HG02759 (cell line): ENCODE measurements around the gene OBI1.

ENCODE experiments used
- ATAC-seq: cut with Tn5 transposase; IDR thresholded peaks from one replicate; pipeline ENCODE4 v1.9.1; 2021; ENCODE audit warnings: mild to moderate bottlenecking, moderate library complexity; ENCODE audit not compliant: unreplicated experiment

OBI1 gene

GRCh38 chr13:78604782-78605611, 54.0 kb downstream of the OBI1 start:
- no peak for ATAC-seq

DNA sequence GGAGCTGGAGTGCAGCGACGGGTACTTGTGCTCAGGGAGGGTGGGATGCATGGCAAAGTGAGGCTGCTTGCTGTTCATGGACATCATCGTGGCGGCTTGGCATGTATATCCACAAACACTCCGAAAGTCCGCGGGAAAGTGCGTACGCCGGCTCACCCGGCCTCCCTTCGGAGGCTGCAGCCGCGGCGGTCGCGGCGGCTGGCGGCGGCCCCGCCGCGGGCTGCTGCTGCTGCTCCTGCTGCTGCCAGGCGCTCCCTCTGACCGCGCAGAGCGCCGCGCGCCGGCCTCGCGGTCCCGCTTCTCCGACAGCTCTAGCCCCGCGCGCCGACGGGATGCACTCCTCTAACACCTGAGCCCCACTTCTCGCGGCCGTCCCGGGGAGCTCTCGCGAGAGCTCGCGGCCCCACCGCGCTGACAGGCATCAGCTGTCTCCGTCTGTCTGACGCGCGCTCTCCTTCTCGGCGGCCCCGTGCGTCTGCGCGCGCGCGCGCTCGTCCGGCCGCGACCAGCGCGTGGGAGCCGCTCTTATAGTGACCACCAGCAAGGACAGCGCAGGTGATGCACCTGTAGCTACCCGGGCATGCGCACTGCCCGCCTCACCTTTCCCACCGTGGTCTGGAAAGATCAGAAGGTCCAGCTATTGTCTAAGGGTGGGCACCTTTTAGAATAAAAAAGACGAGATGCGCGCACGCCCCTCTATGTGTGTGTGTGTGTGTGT, 55.6 kb downstream of the OBI1 start, which contains the start of gene POU4F1:
Gene POU4F1, minus strand, starts transcription at position 313 of the 718 bp plus-strand sequence. Its CDS starts 226 bp downstream, at position 87.
- peak; percentile 88 for ATAC-seq

DNA sequence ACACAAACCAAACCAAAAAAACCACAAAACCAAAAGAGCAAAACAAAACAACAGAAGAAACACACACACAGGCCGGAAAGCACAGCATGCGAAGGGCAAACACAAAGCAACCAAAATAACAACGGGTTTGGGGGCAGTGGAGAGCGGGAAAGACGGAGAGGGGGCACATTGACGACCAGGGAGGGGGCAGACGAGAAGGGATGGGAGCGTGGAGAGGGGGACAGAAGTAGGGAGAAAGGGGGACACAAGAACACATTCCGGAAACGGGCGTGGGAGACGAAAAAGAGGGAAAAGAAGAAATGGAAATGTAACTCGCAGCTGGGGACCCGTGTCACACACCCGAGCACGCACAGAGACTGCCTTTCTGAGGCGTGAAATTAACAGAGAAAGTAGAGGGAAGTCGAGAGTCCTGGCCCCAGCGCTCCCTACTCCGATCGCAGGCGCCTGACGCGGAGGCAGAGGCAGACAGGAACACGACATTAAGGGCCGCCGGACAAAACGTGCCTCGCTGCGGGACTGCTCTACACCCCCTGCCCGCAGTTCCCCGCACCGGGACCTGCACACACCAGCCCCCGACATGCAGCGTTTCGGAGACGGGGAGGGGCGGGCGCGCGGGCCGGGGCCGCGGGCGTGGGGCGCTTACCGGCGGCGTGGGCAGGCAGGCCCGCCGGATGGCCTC, 56.3 kb downstream of the OBI1 start:
- peak; percentile 22 for ATAC-seq

GRCh38 chr13:78601874-78602560, 56.9 kb downstream of the OBI1 start:
- ATAC-seq = no peak

DNA sequence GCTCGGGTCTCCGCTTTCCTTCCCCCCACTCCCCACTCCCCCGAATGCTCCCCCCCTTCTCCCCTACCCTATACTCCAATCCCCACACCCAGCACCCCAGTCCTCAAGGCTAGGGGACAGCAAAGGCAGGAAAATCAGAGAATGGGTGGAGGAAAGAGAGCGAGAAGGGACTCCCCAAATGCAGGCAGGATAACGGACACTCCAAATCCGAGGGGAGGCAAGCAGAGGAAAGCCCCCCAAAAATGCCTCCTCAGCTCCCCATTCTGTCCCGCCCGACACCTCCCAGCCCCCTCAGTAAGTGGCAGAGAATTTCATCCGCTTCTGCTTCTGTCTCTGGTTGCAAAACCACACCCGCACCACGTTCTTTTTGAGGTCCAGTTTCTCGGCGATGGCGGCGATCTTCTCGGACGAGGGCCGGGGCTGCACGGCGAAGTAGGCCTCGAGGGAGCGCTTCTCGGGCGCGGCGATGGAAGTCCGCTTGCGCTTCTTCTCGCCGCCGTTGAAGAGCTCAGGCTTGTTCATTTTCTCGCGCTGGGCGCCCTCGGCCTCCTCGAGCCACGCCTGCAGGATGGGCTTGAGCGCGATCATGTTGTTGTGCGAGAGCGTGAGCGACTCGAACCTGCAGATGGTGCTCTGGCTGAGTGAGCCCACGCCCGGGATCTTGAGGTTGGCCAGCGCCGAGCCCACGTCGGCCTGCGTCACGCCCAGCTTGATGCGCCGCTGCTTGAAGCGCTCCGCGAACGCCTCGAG, 57.7 kb downstream of the OBI1 start:
- ATAC-seq = no peak

GRCh38 chr13:78600280-78600883, 58.6 kb downstream of the OBI1 start:
- ATAC-seq = no peak

- ATAC-seq = no peak
Observed at GRCh38 chr13:78599645-78600279, 59.2 kb downstream of the OBI1 start.

GRCh38 chr13:78598966-78599644, 59.9 kb downstream of the OBI1 start:
- no peak for ATAC-seq

- ATAC-seq = no peak
Observed at GRCh38 chr13:78598116-78598781, 60.7 kb downstream of the OBI1 start.

DNA sequence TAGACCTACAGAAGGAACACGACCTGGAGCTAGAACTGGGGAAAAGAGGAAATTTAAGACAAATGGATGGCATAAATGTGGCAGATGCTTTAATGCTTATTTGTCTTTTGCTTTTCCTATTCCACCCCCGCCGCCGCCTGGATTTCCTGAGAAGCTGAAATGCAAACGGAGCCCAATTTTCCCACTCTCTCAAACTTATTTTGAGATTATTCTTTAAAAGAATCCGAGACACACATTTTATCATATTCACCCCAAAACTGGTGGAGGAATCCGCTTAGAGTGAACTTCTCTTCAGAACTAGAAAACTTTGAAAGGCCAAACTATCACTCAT, 61.4 kb downstream of the OBI1 start:
- ATAC-seq = no peak

GRCh38 chr13:78596736-78597601, 62.0 kb downstream of the OBI1 start:
- no peak for ATAC-seq

GRCh38 chr13:78596399-78596735, 62.6 kb downstream of the OBI1 start:
- peak; percentile 9 for ATAC-seq

DNA sequence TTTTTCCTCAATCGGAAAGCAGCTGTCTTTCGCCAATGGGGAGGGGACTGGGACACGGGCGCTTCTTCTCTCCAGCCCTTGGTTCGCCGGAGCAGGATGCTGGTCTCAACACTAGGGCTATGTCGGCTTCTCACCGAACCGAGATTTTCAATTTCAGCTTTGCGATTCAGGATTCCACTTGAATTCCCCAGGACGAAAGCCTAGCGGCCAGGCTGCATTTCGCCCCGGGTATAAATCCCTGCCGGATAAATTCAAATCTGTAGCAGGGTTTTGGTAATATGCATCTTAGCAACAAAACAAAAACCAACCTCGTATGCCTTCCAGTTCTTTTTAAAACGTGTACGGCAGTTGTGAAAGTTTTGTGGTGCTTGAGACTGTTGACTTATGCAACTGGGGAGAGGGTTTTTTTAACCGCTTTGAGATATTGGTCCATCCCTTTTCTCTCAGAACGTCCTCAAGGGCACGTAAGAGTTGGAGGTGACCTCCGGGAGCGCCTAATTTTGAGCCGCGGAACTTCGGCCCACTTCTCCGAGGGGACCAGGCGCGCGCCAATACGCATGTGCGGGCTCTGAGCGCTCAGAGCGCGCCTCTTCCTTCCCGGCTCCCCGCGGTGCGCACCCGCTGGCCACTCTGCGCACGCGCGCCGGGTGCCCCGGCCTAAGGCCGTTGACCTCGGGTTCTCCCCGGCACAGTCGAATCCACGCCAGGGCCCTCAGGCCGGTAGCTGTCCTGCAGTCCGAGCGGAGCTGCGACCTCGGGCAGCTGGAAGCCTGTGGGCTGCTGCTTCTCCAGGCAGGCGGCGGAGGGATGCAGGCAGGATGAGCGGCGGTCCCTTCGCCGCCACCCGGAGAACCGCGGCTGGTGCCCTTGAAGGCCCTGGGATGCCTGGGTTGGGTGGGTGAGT, 63.2 kb downstream of the OBI1 start:
- ATAC-seq = peak; percentile 90

GRCh38 chr13:78594456-78594975, 64.4 kb downstream of the OBI1 start:
- no peak for ATAC-seq

GRCh38 chr13:78593652-78594455, 65.1 kb downstream of the OBI1 start:
- ATAC-seq = no peak
